ENCODE measurements around the gene CDK2AP2.

CDK2AP2 gene

GRCh38 chr11:67542169-67542568, 34.2 kb upstream of the CDK2AP2 start:
- Histone ChIP-seq H3K4me3 (ENCODE audit: insufficient read depth, low read depth, low read length, poor library complexity, severe bottlenecking) (no peak overlapping the region), H3K4me1 (ENCODE audit: control insufficient read depth, insufficient read depth, low read length, poor library complexity, severe bottlenecking) (no peaks in the 10 kb centered on the region), H3K9me3 (ENCODE audit: control insufficient read depth, low read length) (no peaks in the 10 kb centered on the region), H3K27ac (ENCODE audit: insufficient read depth, low read length, poor library complexity, severe bottlenecking) (no peak overlapping the region), H3K27me3 (replicated peaks; ENCODE audit: control insufficient read depth, insufficient read depth, low read length, poor library complexity, severe bottlenecking) (no peaks in the 10 kb centered on the region), H3K36me3 (ENCODE audit: control insufficient read depth, insufficient read depth, low read length) (no peaks in the 10 kb centered on the region)
- DNase-seq, result no peak

DNA sequence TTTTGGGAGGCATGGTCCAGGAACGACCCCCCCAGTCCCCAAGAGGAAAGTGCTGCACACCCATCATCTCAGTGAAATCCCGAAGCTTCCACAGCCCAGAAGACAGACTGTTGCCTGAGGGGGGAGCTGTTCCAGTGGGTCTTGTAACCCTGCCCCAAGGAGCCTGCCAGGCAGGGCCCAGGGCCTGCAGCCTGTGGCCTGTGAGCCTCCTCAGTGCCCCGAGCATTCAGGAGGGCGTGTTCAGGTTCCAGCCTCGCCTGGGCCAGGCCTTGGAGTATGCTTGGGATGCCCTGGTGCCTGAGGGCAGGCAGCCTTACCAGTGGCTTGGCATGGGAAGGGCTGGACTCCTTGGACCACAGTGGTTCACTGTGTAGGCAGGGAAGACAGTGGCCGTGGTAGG, 33.2 kb upstream of the CDK2AP2 start:
- H3K9me3 ChIP-seq (ENCODE audit: control insufficient read depth, low read length), result no peaks in the 10 kb centered on the region
- DNase-seq, result no peak
- no peak overlapping the region for H3K27ac ChIP-seq (ENCODE audit: insufficient read depth, low read length, poor library complexity, severe bottlenecking)
- H3K4me3 ChIP-seq (ENCODE audit: insufficient read depth, low read depth, low read length, poor library complexity, severe bottlenecking), result no peak overlapping the region
- H3K36me3 ChIP-seq (ENCODE audit: control insufficient read depth, insufficient read depth, low read length), result no peaks in the 10 kb centered on the region
- H3K4me1 ChIP-seq (ENCODE audit: control insufficient read depth, insufficient read depth, low read length, poor library complexity, severe bottlenecking), result no peaks in the 10 kb centered on the region
- no peaks in the 10 kb centered on the region for H3K27me3 ChIP-seq (replicated peaks; ENCODE audit: control insufficient read depth, insufficient read depth, low read length, poor library complexity, severe bottlenecking)

DNA sequence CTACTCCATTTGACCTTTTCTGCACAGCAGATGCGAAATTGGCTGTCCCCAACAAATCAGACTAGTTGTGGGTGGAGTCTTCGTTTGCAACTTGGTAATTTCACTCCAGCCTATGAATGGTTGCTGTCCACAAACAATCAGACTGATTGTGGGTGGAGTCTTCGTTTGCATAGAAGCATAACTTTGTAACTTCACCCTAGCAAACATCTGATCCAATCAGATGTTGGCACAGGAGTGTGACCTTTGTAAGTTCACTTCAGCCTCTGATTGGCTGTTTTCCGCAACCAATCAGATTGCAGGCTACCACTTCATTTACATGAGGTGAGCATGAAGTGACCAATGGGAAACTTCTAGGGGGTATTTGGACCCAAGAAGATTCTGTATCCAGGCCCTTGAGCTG, 31.6 kb upstream of the CDK2AP2 start:
- H3K27ac ChIP-seq (ENCODE audit: insufficient read depth, low read length, poor library complexity, severe bottlenecking), result no peak overlapping the region
- H3K4me3 ChIP-seq (ENCODE audit: insufficient read depth, low read depth, low read length, poor library complexity, severe bottlenecking), result no peak overlapping the region
- no peaks in the 10 kb centered on the region for H3K9me3 ChIP-seq (ENCODE audit: control insufficient read depth, low read length)
- H3K27me3 ChIP-seq (replicated peaks; ENCODE audit: control insufficient read depth, insufficient read depth, low read length, poor library complexity, severe bottlenecking), result no peaks in the 10 kb centered on the region
- no peaks in the 10 kb centered on the region for H3K36me3 ChIP-seq (ENCODE audit: control insufficient read depth, insufficient read depth, low read length)
- no peaks in the 10 kb centered on the region for H3K4me1 ChIP-seq (ENCODE audit: control insufficient read depth, insufficient read depth, low read length, poor library complexity, severe bottlenecking)
- DNase-seq, result no peak

- H3K36me3 ChIP-seq (ENCODE audit: control insufficient read depth, insufficient read depth, low read length), result no peaks in the 10 kb centered on the region
- no peak overlapping the region for H3K27ac ChIP-seq (ENCODE audit: insufficient read depth, low read length, poor library complexity, severe bottlenecking)
- H3K4me3 ChIP-seq (ENCODE audit: insufficient read depth, low read depth, low read length, poor library complexity, severe bottlenecking), result no peak overlapping the region
- H3K4me1 ChIP-seq (ENCODE audit: control insufficient read depth, insufficient read depth, low read length, poor library complexity, severe bottlenecking), result no peaks in the 10 kb centered on the region
- DNase-seq, result no peak
- H3K9me3 ChIP-seq (ENCODE audit: control insufficient read depth, low read length), result no peaks in the 10 kb centered on the region
- no peaks in the 10 kb centered on the region for H3K27me3 ChIP-seq (replicated peaks; ENCODE audit: control insufficient read depth, insufficient read depth, low read length, poor library complexity, severe bottlenecking)
These were observed 31.0 kb upstream of the CDK2AP2 start for GRCh38 chr11:67538823-67539505.

DNA sequence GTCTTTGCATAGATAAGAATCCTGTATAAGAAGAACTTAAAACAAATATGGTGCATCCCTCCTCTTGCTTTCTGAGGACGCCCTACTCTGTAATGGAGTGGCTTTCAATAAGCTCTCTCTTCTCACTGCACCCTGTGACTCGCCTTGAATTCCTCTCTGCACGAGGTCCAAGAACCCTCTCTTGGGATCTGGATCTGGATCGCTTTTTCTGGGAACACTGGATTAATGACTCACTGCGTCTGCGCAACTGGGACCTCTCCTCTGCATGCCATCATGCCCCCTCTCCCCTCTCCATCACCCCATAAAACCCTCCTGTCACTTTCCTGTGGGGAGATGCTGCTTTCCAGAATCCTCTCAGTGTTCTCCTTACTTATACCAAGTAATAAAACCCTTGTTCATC, 30.3 kb upstream of the CDK2AP2 start:
- Histone ChIP-seq H3K4me3 (ENCODE audit: insufficient read depth, low read depth, low read length, poor library complexity, severe bottlenecking) (no peak overlapping the region), H3K27ac (ENCODE audit: insufficient read depth, low read length, poor library complexity, severe bottlenecking) (no peak overlapping the region), H3K27me3 (replicated peaks; ENCODE audit: control insufficient read depth, insufficient read depth, low read length, poor library complexity, severe bottlenecking) (no peaks in the 10 kb centered on the region), H3K4me1 (ENCODE audit: control insufficient read depth, insufficient read depth, low read length, poor library complexity, severe bottlenecking) (no peaks in the 10 kb centered on the region), H3K36me3 (ENCODE audit: control insufficient read depth, insufficient read depth, low read length) (no peaks in the 10 kb centered on the region), H3K9me3 (ENCODE audit: control insufficient read depth, low read length) (no peaks in the 10 kb centered on the region)
- no peak for DNase-seq

DNA sequence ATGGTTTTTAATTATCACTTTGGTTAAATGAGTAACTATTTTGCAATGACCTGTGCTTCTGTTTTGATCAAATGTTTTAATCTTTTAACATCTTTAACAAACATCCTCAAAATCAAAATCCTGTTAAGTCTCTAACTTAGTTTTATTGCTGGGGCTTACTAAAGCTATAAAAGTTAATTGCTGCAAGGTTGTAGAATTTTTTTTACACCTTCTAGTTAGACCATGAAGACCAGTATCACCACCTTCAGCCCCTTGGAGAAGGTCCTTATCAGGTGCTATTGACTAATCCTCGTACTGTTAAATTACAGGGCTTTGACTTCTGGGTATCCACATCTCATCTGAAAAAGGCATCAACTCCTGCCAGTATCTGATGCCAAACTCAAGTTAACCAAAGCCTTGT, 27.6 kb upstream of the CDK2AP2 start:
- Histone ChIP-seq H3K9me3 (ENCODE audit: control insufficient read depth, low read length) (no peaks in the 10 kb centered on the region), H3K27ac (ENCODE audit: insufficient read depth, low read length, poor library complexity, severe bottlenecking) (no peak overlapping the region), H3K4me3 (ENCODE audit: insufficient read depth, low read depth, low read length, poor library complexity, severe bottlenecking) (no peak overlapping the region), H3K36me3 (ENCODE audit: control insufficient read depth, insufficient read depth, low read length) (no peaks in the 10 kb centered on the region), H3K4me1 (ENCODE audit: control insufficient read depth, insufficient read depth, low read length, poor library complexity, severe bottlenecking) (no peaks in the 10 kb centered on the region), H3K27me3 (replicated peaks; ENCODE audit: control insufficient read depth, insufficient read depth, low read length, poor library complexity, severe bottlenecking) (no peaks in the 10 kb centered on the region)
- no peak for DNase-seq

GRCh38 chr11:67534070-67534679, 26.2 kb upstream of the CDK2AP2 start:
- no peaks in the 10 kb centered on the region for H3K36me3 ChIP-seq (ENCODE audit: control insufficient read depth, insufficient read depth, low read length)
- H3K27me3 ChIP-seq (replicated peaks; ENCODE audit: control insufficient read depth, insufficient read depth, low read length, poor library complexity, severe bottlenecking), result no peaks in the 10 kb centered on the region
- H3K27ac ChIP-seq (ENCODE audit: insufficient read depth, low read length, poor library complexity, severe bottlenecking), result no peak overlapping the region
- no peaks in the 10 kb centered on the region for H3K4me1 ChIP-seq (ENCODE audit: control insufficient read depth, insufficient read depth, low read length, poor library complexity, severe bottlenecking)
- no peaks in the 10 kb centered on the region for H3K9me3 ChIP-seq (ENCODE audit: control insufficient read depth, low read length)
- no peak overlapping the region for H3K4me3 ChIP-seq (ENCODE audit: insufficient read depth, low read depth, low read length, poor library complexity, severe bottlenecking)
- DNase-seq, result no peak

DNA sequence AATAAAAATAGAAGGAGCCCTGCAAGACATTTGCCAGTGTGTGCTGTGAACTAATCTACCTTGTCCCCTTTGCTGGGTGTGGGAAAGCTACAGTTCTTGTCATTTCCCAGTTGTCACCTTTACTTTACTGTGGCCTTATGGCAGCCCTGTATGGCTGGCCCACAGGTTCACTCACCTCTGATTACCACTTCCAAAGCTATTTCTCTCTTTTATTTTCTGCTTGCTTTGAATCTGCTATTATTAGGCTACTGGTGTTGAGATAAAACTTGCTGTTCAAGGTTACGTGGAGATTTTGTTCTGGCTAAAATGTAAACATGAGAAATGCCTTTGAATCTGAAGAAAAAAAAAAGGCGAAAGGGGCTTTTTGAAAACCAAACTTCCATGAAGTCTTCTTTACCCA, 24.9 kb upstream of the CDK2AP2 start:
- DNase-seq, result no peak
- Histone ChIP-seq H3K27ac (ENCODE audit: insufficient read depth, low read length, poor library complexity, severe bottlenecking) (no peak overlapping the region), H3K9me3 (ENCODE audit: control insufficient read depth, low read length) (no peaks in the 10 kb centered on the region), H3K4me1 (ENCODE audit: control insufficient read depth, insufficient read depth, low read length, poor library complexity, severe bottlenecking) (no peaks in the 10 kb centered on the region), H3K36me3 (ENCODE audit: control insufficient read depth, insufficient read depth, low read length) (no peaks in the 10 kb centered on the region), H3K4me3 (ENCODE audit: insufficient read depth, low read depth, low read length, poor library complexity, severe bottlenecking) (no peak overlapping the region), H3K27me3 (replicated peaks; ENCODE audit: control insufficient read depth, insufficient read depth, low read length, poor library complexity, severe bottlenecking) (no peaks in the 10 kb centered on the region)

- H3K4me1 ChIP-seq (ENCODE audit: control insufficient read depth, insufficient read depth, low read length, poor library complexity, severe bottlenecking), result no peaks in the 10 kb centered on the region
- no peak for DNase-seq
- H3K27me3 ChIP-seq (replicated peaks; ENCODE audit: control insufficient read depth, insufficient read depth, low read length, poor library complexity, severe bottlenecking), result no peaks in the 10 kb centered on the region
- H3K36me3 ChIP-seq (ENCODE audit: control insufficient read depth, insufficient read depth, low read length), result no peaks in the 10 kb centered on the region
- H3K27ac ChIP-seq (ENCODE audit: insufficient read depth, low read length, poor library complexity, severe bottlenecking), result no peak overlapping the region
- no peak overlapping the region for H3K4me3 ChIP-seq (ENCODE audit: insufficient read depth, low read depth, low read length, poor library complexity, severe bottlenecking)
- no peaks in the 10 kb centered on the region for H3K9me3 ChIP-seq (ENCODE audit: control insufficient read depth, low read length)
These were observed 22.3 kb upstream of the CDK2AP2 start for GRCh38 chr11:67530282-67530592.

DNA sequence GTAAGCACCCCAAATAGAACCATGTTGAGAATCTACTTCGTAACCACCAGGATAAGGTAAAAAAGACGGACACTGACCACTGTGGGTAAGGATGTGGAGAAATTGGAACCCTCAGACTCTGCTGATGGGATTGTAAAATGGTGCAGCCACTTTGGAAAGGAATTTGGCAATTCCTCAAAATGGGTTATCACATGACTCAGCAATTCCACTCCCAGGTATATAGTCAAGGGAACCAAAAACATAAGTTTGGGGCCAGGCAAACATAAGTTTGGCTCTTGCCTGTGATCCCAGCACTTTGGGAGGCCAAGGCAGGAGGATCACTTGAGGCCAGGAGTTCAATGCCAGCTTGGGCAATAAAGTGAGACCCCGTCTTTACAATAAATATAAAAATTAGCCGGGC, 20.4 kb upstream of the CDK2AP2 start:
- H3K4me3 ChIP-seq (ENCODE audit: insufficient read depth, low read depth, low read length, poor library complexity, severe bottlenecking), result no peak overlapping the region
- H3K4me1 ChIP-seq (ENCODE audit: control insufficient read depth, insufficient read depth, low read length, poor library complexity, severe bottlenecking), result no peaks in the 10 kb centered on the region
- no peaks in the 10 kb centered on the region for H3K27me3 ChIP-seq (replicated peaks; ENCODE audit: control insufficient read depth, insufficient read depth, low read length, poor library complexity, severe bottlenecking)
- DNase-seq, result no peak
- no peaks in the 10 kb centered on the region for H3K36me3 ChIP-seq (ENCODE audit: control insufficient read depth, insufficient read depth, low read length)
- H3K27ac ChIP-seq (ENCODE audit: insufficient read depth, low read length, poor library complexity, severe bottlenecking), result no peak overlapping the region
- no peaks in the 10 kb centered on the region for H3K9me3 ChIP-seq (ENCODE audit: control insufficient read depth, low read length)

Measured in effector memory CD4-positive, alpha-beta T cell (primary cell).